Frontal cortex (tissue), 4 donors: ENCODE results near the gene CALN1. TPM values are rescaled to one million over a fixed set of nuclear protein-coding genes. Genes with fewer than 3 reads are reported as not detected.
"Not testable (repeated sequence)": the region's sequence is repeated elsewhere in the genome, so short reads cannot be mapped to it uniquely, and the experiment has no call there.

Experiments used
- DNase-seq, 2 donors: peaks; one replicate each; pipeline ENCODE4 v3.0.0; 2012; ENCODE audit warnings: low spot score in 2 of 2
- FAIRE-seq: peaks from 2 replicates; lab custom pipeline; 2012; peaks lifted over from hg19 to GRCh38; lab: Jason Lieb, UNC
- total RNA-seq: library from RNA; depleted of rRNA; stranded (reverse); fragments of >200 nt; gene quantifications from one replicate; pipeline ENCODE4 v1.2.3, GENCODE V29; 2014
- donor health status: control.
- donor health status: control.
- donor health status: control.

Gene CALN1
- total RNA-seq, 1 donor from 2014 or later, result 40.4 TPM

DNA sequence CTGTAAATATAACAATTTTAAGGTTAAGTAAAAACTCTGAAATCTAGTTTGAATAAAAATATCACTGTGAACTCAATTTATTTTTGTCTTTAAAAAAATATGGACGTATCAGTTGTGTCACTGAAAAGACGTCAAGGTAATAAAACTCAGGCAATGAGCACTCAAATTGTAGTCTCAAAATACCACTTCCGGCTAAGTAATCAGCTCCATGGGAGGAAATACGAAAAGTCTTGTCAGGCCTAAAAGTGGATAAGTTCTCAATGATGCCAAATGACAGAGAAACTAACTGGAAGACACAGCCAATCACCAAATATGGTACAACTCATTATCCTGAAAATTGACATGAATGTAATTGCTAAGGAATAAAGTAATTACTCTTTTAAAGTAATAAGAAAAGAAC, 719 bp downstream of the CALN1 start:
- no peak for FAIRE-seq

DNA sequence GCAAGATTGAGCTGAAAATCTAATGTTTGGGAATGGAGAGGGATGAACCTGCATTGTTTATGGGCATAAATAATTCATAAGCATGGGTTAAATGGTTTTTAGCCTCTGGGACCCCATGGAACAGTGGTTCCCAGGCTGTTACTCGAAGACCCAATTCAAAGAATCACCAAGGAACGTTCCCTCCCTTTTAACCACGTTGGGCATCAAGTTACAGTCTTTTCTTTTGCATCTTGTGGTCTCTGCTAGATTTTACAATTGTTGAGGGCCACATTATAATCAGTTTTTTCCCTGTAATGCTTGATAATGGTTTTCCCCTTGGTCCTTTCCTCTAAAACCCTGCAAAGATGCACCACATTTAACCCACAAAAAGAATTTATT, 2.5 kb downstream of the CALN1 start:
- DNase-seq, result no peak
- FAIRE-seq, result no peak

More for the DNA sequence above, 719 bp downstream of the CALN1 start:
- no peak for DNase-seq

DNA sequence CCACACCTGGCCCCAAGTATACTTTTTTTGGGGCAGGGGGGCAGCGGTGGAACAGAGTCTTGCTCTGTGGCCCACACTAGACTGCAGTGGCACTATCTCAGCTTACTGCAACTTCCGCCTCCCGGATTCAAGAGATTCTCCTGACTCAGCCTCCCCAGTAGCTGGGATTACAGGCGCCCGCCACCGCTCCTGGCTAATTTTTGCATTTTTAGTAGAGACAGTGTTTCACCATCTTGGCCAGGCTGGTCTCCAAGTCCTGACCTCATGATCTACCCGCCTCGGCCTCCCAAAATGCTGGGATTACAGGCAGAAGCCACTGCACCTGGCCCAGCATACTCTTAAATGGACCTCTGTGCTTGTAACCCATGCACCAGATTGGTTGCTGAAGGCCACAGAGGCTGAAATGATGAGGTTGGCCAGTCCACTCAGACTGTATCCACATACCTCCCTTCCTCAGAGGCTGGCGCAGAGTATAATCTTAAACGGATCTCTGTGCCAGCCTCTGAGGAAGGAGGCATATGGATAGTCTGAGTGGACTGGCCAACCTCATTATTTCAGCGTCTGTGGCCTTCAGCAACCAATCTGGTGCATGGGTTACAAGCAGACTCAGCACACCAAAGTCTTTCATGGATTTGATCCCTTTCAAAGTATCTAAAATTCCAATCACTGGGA, 3.0 kb downstream of the CALN1 start:
- FAIRE-seq (no peak), DNase-seq (no peak)

DNA sequence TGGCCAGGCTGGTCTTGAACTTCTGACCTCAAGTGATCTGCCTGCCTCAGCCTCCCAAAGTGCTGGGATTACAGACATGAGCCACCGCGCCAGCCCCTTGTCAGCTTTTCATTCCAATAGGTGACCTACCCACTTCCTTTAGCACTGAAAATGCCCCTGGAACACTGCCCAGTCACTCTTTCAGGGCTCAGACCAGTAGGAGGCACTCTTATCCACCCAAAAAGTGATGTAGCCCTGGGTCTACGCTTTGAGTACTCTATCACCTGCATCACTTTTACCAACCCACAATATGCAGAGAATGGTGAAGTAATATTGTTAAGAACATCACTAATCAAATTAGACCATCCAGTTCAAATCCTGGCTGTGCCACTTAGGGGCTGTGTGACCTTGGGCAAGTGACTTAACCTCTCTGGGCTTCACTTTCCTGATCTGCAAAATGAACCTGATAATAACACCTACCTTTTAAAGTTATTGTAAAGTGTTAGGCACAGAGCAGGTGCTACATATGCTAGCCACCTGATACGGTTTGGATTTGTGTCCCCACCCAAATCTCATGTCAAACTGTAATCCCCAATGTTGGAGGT, 5.2 kb downstream of the CALN1 start:
- FAIRE-seq (no peak), DNase-seq (no peak)

DNA sequence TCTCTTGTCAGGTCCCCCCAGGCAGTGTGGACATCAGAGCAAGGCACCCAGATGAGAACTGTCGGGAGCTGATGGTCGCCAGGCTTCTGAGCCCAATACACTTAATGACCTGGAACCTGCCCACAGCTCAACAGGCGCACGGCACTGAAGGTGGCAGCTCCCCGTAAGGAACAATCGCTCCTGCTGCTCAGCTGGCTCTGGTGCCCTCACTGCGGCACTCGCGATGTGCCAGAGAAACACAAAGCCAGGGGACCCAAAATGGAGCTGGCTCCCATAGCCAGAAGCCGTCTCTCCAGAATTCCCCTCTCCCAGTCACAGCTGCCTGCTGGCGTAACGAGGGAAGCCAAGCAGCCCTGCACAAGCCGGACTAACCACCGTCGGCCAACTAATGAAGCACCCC, 6.3 kb downstream of the CALN1 start:
- DNase-seq, result no peak
- no peak for FAIRE-seq

GRCh38 chr7:72405418-72405817, 6.7 kb downstream of the CALN1 start:
- peak in 1 of 2 donors; percentile 38 for DNase-seq
- no peak for FAIRE-seq

- DNase-seq (no peak), FAIRE-seq (no peak)
Observed at GRCh38 chr7:72404743-72405142, 7.4 kb downstream of the CALN1 start.

GRCh38 chr7:72403458-72404076, 8.6 kb downstream of the CALN1 start:
- DNase-seq (no peak), FAIRE-seq (no peak)

- FAIRE-seq, result no peak
Observed at GRCh38 chr7:72394016-72394415, 18.1 kb downstream of the CALN1 start.

DNA sequence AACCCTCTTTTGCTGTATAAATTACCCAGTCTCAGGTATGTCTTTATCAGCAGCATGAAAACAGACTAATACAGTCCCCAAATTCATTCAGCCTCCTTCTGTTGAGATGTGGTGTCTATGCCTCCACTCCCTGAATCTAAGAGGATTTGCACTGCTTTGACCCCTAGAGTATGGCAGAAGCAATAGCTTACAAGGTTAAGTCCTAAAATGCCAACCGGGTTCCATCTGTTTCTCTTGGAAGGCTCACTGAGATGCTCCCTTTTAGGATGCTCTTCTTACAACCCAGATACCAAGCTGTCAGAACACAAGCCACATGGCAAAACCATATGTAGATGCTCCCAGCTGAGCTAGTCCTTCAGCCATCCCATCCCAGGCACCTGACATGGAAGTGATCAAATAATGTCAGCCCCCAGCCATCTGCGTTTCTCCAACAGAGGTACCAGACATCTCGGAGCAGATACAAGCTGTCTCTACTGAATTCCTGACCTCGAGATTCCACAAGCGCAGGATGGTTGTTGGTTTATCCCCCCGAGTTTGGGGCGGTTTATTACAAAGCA, 20.2 kb downstream of the CALN1 start:
- FAIRE-seq, result no peak
- DNase-seq, result no peak

More at GRCh38 chr7:72394016-72394415, 18.1 kb downstream of the CALN1 start:
- DNase-seq, result no peak

GRCh38 chr7:72386118-72386517, 26.0 kb downstream of the CALN1 start:
- no peak for DNase-seq
- FAIRE-seq, result no peak

- DNase-seq, result no peak
- FAIRE-seq, result no peak
Observed at GRCh38 chr7:72362246-72362645, 49.9 kb downstream of the CALN1 start.

DNA sequence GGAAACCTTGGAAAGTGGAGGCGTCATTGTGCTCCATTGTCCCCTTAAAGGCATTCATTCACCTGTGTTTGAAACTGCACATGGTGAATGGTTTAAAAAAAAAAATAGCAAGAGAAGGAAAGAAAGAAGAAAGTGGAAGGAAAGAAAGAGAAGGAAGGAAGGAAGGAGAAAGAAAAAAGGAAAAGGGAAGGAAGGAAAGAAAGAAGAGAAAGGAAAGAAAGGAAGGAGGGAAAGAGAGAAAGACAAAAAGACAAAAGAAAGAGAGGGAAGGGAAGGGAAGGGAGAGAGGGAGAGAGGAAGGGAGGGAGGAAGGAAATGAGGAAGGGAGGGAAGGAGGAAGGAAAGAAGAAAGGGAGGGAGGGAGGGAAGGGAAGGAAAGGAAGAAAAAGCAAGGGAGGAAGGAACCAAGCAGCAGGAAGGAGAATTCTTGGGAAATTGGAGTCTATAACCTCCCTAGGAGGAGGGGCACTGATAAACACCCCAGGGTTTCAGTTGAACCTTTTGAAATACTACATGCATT, 66.9 kb downstream of the CALN1 start:
- no peak for DNase-seq
- no peak for FAIRE-seq

DNA sequence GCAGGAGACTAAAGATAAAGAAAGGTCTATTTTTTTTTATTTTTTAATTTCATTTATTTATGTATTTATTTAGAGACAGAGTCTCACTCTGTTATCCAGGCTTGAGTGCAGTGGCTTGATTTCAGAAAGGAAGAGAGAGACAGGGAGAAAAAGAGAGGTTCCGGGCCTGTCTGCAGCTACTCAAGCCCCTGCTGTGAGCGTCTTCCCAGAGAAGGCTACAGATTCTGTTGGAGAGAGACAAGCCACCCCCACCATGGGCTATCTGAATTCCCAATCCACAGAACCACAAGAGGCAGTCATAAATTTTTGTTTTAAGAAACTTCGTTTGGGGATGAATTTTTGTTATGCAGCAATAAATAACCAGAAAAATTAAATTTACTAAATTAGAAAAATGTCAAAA, 68.1 kb downstream of the CALN1 start:
- FAIRE-seq, result no peak
- DNase-seq, result no peak

- FAIRE-seq, result not testable (repeated sequence)
Observed at GRCh38 chr7:72343354-72343753, 68.8 kb downstream of the CALN1 start.

DNA sequence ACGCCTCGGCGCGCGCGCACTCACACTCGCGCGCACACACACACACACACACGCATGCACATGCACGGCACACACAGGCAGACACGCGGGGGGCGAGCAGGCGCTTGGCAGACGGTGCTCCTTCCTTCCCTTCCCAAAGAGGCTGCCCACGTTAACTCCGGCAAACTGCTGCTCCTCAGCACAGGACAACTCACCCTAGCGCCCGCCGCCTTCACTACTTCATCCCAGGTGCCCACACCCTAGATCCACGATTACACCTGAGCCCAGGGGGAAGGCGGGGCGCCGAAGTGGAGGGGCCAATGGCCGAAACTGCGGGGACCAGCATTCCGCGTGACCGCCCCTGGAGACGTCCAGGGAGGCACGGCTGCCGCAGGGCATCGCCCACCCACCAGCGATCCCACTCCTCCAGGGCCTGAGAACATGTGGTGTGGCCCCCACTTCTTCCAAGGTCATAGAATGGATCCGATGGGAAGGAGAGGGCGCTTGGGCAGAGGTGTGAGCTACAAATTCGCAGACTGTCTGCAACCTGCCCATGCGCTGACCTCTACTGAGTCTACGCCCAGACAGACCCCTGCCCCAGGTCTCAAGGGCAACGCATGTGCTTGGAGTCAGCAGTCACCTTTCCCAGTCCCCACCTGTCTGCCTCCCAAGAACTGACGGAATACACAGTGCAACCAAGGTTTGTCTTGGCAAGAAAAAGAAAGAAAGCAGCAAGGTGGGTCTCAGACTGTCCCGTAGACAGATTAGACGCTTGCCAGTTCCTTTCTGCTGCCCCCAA, 74.6 kb downstream of the CALN1 start:
- FAIRE-seq (no peak), DNase-seq (peak in 1 of 2 donors; percentile 25)

More at GRCh38 chr7:72343354-72343753, 68.8 kb downstream of the CALN1 start:
- DNase-seq, result not testable (repeated sequence)

DNA sequence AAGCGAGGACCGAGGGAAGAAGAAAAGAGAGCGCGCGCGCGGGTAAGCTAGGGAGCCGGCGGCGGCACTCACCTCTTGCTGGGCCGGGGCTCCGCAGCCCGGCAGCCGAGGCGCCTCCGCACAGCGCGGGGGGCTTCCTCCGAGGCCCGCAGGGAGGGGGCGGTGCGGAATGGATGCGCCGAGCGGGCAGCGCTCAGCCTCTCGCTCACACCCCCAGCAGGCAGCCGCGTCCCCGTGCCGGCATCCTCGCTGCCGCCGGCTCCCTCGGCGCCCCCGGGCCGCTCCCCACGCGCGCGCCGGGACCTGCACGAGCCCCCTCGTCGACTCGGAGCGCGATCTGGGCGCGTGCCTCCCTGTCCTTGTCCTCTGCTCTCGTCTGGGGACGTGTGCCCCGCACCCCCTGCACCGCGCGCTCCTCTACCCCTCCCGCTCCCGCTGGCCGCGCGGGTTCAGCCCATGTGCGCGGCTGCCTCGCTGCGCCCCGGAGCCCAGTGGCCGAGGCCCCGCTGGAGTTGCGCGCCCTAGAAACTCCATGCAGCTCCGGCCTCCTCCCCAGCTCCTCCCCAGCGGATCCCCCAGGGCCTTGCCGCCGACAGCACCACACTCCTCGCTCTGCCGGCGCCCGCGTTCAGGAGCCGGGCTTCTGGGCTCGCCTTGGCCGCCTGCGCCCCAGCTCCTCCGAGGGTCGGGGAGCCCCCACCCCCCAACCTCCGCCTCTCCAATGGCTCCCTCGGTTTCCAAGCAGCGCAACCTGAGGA, 75.3 kb downstream of the CALN1 start:
- FAIRE-seq, result no peak
- peak; percentile 36 to 49 for DNase-seq

DNA sequence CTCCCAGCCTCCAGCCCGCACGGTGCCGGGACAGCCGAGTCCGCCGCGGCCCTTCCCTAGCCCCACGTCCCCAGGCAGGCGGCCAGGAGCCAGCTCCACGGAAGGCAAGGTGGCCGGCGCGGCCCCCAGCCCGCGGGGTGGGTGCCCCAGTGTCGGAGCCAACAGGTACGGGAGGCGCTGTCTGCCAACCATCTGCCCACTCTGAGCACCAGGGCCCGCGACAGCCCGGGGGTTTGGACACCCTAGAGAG, 75.8 kb downstream of the CALN1 start:
- DNase-seq, result no peak
- FAIRE-seq, result no peak

GRCh38 chr7:72335561-72336381, 76.4 kb downstream of the CALN1 start:
- FAIRE-seq, result no peak
- DNase-seq, result peak in 1 of 2 donors; percentile 23
